ENCODE results near the gene DCP1B.

DCP1B gene

DNA sequence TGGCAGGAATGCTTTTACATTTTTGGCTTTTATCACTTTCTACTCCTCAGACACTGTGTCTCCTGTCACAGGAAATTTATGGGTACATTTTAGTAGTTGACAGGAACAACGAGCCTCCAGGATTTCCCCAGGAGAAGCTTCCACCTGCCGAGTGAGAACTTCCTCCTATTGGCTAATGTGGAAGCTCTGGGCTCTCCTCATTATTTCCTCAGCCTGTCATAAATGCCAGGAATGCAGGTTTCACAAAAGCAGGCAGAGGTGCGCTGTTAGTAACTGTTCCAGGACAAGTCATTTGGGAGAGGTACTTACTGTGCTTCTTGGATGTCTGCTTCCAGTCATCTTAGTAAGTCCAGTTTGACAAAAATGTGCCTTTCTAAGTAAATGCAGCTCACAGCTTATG is 19.1 kb upstream of the DCP1B start:
- TF ChIP-seq, protein P1, sequence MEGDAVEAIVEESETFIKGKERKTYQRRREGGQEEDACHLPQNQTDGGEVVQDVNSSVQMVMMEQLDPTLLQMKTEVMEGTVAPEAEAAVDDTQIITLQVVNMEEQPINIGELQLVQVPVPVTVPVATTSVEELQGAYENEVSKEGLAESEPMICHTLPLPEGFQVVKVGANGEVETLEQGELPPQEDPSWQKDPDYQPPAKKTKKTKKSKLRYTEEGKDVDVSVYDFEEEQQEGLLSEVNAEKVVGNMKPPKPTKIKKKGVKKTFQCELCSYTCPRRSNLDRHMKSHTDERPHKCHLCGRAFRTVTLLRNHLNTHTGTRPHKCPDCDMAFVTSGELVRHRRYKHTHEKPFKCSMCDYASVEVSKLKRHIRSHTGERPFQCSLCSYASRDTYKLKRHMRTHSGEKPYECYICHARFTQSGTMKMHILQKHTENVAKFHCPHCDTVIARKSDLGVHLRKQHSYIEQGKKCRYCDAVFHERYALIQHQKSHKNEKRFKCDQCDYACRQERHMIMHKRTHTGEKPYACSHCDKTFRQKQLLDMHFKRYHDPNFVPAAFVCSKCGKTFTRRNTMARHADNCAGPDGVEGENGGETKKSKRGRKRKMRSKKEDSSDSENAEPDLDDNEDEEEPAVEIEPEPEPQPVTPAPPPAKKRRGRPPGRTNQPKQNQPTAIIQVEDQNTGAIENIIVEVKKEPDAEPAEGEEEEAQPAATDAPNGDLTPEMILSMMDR (conservative IDR thresholded peaks at IDR 0.05; ENCODE audit: low read depth, low read length), result no peak
- Histone ChIP-seq H3K79me2 (ENCODE audit: insufficient read depth, low read depth) (no peaks in the 10 kb centered on the region), H4K20me1 (ENCODE audit: insufficient read depth) (no peaks in the 10 kb centered on the region), H3K27me3 (ENCODE audit: insufficient read depth, low read depth) (no peaks in the 10 kb centered on the region), H3K4me2 (no peak overlapping the region), H3K36me3 (ENCODE audit: insufficient read depth) (no peaks in the 10 kb centered on the region), H3K4me3 (IDR thresholded peaks at IDR 0.05; ENCODE audit: insufficient read depth, low read depth, low read length) (no peak overlapping the region), H3K4me1 (ENCODE audit: low read depth, poor library complexity, severe bottlenecking) (no peaks in the 10 kb centered on the region), H2AFZ (ENCODE audit: low read depth) (no peak overlapping the region), H3K27ac (no peak overlapping the region), H3K9ac (no peak overlapping the region)

DNA sequence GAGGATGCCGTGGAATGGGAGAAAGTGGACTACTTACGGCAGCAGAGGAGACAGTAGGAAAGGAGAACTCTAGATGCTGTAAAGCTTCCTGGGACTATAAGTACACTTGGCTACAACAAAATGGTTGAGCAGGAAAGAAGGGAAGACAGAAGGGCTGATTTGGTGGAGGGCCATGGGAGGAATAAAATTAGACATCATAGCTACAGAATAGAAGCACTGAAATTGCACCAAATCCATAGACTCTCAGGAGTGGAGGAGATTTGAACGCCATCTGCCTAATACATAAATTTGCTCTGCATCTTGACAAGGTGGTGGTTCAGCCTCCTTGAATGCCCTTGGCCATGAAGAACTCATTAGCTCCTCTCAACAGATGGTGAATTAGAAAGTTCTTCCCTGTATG is 16.3 kb upstream of the DCP1B start:
- TF ChIP-seq, protein P1 (conservative IDR thresholded peaks at IDR 0.05; ENCODE audit: low read depth, low read length), result no peak
- Histone ChIP-seq H3K36me3 (ENCODE audit: insufficient read depth) (no peaks in the 10 kb centered on the region), H3K79me2 (ENCODE audit: insufficient read depth, low read depth) (no peaks in the 10 kb centered on the region), H4K20me1 (ENCODE audit: insufficient read depth) (no peaks in the 10 kb centered on the region), H3K27me3 (ENCODE audit: insufficient read depth, low read depth) (no peaks in the 10 kb centered on the region), H3K4me2 (no peak overlapping the region), H2AFZ (ENCODE audit: low read depth) (no peak overlapping the region), H3K4me1 (ENCODE audit: low read depth, poor library complexity, severe bottlenecking) (no peaks in the 10 kb centered on the region), H3K9ac (no peak overlapping the region), H3K4me3 (IDR thresholded peaks at IDR 0.05; ENCODE audit: insufficient read depth, low read depth, low read length) (no peak overlapping the region), H3K27ac (no peak overlapping the region)

DNA sequence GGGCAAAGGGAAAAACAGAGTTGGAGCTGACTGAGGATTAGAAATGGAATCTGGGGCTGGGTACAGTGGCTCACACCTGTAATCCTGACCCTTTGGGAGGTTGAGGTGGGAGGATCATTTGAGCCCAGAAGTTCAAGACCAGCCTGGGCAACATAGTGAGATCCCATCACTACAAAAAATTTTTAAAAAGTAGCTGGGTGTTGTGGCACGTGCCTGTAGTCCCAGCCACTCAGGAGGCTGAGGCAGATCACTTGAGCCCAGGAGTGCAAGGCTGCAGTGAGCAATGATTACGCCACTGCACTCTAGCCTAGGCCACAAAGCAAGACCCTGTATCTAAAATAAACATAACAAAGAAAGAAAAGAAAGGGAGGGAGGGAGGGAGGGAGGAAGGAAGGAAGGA is 14.9 kb upstream of the DCP1B start:
- H3K4me1 ChIP-seq (ENCODE audit: low read depth, poor library complexity, severe bottlenecking), result no peaks in the 10 kb centered on the region
- TF ChIP-seq, protein P1 (conservative IDR thresholded peaks at IDR 0.05; ENCODE audit: low read depth, low read length), result no peak

DNA sequence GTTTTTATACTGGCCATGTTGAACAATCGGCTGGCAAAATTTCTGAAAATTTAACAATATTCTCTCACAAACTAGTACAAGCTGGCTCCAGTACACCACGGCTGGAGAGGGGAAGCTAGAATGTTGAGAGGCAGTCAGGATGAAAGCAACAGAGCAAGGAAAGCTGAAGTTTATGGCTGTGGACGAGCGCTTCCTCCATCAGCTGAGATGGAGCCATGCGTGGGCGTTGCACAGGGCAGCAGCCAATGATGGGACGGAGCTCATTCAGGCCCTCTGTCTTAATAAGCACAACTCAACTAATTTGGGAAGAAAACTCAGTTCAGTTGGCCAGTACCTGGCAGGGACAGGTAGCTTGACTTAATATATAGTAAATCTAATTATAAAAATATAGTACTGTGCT is 14.1 kb upstream of the DCP1B start:
- H3K4me2 ChIP-seq, result no peak overlapping the region
- H3K4me1 ChIP-seq (ENCODE audit: low read depth, poor library complexity, severe bottlenecking), result no peaks in the 10 kb centered on the region
- H3K27ac ChIP-seq, result no peak overlapping the region
- no peak overlapping the region for H3K9ac ChIP-seq
- no peak overlapping the region for H3K4me3 ChIP-seq (IDR thresholded peaks at IDR 0.05; ENCODE audit: insufficient read depth, low read depth, low read length)
- H3K36me3 ChIP-seq (ENCODE audit: insufficient read depth), result no peaks in the 10 kb centered on the region
- no peaks in the 10 kb centered on the region for H3K27me3 ChIP-seq (ENCODE audit: insufficient read depth, low read depth)
- TF ChIP-seq, protein P1 (conservative IDR thresholded peaks at IDR 0.05; ENCODE audit: low read depth, low read length), result no peak
- no peaks in the 10 kb centered on the region for H3K79me2 ChIP-seq (ENCODE audit: insufficient read depth, low read depth)
- no peaks in the 10 kb centered on the region for H4K20me1 ChIP-seq (ENCODE audit: insufficient read depth)
- no peak overlapping the region for H2AFZ ChIP-seq (ENCODE audit: low read depth)

More for the DNA sequence above, 14.9 kb upstream of the DCP1B start:
- H2AFZ ChIP-seq (ENCODE audit: low read depth), result no peak overlapping the region
- no peaks in the 10 kb centered on the region for H4K20me1 ChIP-seq (ENCODE audit: insufficient read depth)
- H3K27me3 ChIP-seq (ENCODE audit: insufficient read depth, low read depth), result no peaks in the 10 kb centered on the region
- no peak overlapping the region for H3K27ac ChIP-seq
- no peak overlapping the region for H3K4me2 ChIP-seq
- no peak overlapping the region for H3K9ac ChIP-seq
- no peaks in the 10 kb centered on the region for H3K79me2 ChIP-seq (ENCODE audit: insufficient read depth, low read depth)
- H3K36me3 ChIP-seq (ENCODE audit: insufficient read depth), result no peaks in the 10 kb centered on the region
- H3K4me3 ChIP-seq (IDR thresholded peaks at IDR 0.05; ENCODE audit: insufficient read depth, low read depth, low read length), result no peak overlapping the region
